KOPT-K1 (cell line): Measurements from ENCODE around the gene TRIM75.

Experiments
- H3K27ac ChIP-seq: fragments of 200-600 bp; sonication (generic); 2 replicates; pipeline ENCODE4 v1.5.1; 2016; ENCODE audit warnings: antibody characterized with exemption, mild to moderate bottlenecking, low read depth, low read length; ENCODE audit not compliant: poor library complexity, severe bottlenecking
- H3K36me3 ChIP-seq: fragments of 200-600 bp; sonication (generic); 2 replicates; pipeline ENCODE4 v1.5.1; 2017; ENCODE audit warnings: antibody characterized with exemption, mild to moderate bottlenecking, low read length, moderate library complexity; ENCODE audit not compliant: insufficient read depth
- H3K9me3 ChIP-seq: fragments of 200-600 bp; sonication (generic); 2 replicates; pipeline ENCODE4 v1.5.1; 2017; ENCODE audit warnings: antibody characterized with exemption, low read length, mild to moderate bottlenecking; ENCODE audit not compliant: insufficient read depth, poor library complexity, severe bottlenecking

The TRIM75 gene

DNA sequence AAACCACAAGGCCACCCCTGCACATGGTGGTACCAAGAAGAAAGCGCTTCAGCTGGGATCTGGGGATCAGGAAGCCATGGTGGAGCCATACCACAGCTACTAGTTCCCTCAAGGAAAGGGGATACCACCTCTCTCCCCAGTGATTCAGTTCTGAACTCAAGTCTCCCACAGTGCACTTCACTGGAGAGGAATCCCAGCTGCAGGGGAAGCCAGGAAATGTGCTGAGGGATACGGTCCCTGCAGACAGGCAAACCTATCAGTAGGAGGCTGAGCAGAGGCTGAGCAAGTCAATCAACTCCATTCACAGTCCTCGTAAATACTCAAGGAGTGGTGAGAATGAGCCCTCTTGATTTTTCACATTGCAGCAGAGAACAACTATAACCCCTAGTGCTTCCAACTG lies 48.0 kb downstream of the TRIM75 start:
- Histone ChIP-seq H3K36me3 (peaks cover 20% of the 10 kb centered on the region; the same call in 1 of the 2 replicates), H3K27ac (no peak overlapping the region), H3K9me3 (no peaks in the 10 kb centered on the region)

DNA sequence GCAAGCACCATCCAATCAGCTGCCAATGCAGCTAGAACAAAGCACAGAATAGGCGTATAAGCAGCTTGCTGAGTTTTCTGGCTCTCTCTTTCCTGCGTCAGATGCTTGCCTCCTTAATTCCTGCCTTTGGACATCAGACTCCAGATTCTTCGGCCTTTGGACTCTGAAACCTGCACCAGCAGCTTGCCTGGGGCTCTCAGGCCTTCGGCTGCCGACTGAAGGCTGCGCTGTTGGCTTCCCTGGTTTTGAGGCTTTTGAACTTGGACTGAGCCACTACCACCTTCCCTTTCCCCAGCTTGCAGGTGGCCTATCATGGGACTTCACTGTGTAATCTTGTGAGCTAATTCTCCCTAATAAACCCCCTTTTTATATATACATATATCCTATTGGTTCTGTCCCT lies 52.9 kb downstream of the TRIM75 start:
- Histone ChIP-seq H3K27ac (no peak overlapping the region), H3K36me3 (0 out of 2 replicates have a peak, but pooled peaks cover 9% of the 10 kb centered on the region), H3K9me3 (no peaks in the 10 kb centered on the region)
